ENCODE data around the gene NT5M.

DNA sequence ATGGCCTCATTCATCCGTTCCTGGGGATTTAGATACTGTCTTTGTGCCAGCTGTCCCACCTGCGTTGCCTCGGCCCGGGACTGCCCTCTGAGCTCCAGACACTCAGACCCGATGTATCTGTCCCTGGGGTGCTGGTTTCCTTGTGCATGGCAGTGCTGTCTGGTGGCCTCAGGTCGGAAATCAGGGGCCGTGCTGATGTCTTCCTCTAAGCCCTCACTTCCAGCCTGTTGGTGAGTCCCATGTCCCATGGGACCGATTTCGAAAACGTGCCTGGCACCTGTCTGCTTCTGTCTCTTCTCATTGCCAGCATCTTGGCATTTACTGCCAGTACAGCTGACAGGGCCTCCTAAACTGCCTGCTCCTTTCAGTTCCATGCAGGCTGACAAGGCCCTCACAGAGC lies 22.1 kb downstream of the NT5M start:
- TF ChIP-seq, protein P1, sequence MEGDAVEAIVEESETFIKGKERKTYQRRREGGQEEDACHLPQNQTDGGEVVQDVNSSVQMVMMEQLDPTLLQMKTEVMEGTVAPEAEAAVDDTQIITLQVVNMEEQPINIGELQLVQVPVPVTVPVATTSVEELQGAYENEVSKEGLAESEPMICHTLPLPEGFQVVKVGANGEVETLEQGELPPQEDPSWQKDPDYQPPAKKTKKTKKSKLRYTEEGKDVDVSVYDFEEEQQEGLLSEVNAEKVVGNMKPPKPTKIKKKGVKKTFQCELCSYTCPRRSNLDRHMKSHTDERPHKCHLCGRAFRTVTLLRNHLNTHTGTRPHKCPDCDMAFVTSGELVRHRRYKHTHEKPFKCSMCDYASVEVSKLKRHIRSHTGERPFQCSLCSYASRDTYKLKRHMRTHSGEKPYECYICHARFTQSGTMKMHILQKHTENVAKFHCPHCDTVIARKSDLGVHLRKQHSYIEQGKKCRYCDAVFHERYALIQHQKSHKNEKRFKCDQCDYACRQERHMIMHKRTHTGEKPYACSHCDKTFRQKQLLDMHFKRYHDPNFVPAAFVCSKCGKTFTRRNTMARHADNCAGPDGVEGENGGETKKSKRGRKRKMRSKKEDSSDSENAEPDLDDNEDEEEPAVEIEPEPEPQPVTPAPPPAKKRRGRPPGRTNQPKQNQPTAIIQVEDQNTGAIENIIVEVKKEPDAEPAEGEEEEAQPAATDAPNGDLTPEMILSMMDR (IDR thresholded peaks at IDR 0.05; ENCODE audit: insufficient read depth, low read length, poor library complexity, severe bottlenecking), result no peak
- TF ChIP-seq EZH2phosphoT487 (conservative IDR thresholded peaks at IDR 0.05; ENCODE audit: low read length), result no peak
